ENCODE data around the gene OR51V1. TPM values are rescaled to one million over a fixed set of nuclear protein-coding genes. Genes with fewer than 3 reads are reported as not detected.

The OR51V1 gene
- total and polyA plus RNA-seq, 12 donors, result not detected

- Histone ChIP-seq H3K36me3 (no peaks in the 10 kb centered on the region), H3K4me1 (no peaks in the 10 kb centered on the region), H3K9me3 (no peaks in the 10 kb centered on the region), H3K27ac (no peak overlapping the region), H3K4me3 (no peak overlapping the region), H3K27me3 (peaks cover 0 to 22% (median 0%) of the 10 kb centered on the region in 7 donors)
- TF ChIP-seq, protein P1, sequence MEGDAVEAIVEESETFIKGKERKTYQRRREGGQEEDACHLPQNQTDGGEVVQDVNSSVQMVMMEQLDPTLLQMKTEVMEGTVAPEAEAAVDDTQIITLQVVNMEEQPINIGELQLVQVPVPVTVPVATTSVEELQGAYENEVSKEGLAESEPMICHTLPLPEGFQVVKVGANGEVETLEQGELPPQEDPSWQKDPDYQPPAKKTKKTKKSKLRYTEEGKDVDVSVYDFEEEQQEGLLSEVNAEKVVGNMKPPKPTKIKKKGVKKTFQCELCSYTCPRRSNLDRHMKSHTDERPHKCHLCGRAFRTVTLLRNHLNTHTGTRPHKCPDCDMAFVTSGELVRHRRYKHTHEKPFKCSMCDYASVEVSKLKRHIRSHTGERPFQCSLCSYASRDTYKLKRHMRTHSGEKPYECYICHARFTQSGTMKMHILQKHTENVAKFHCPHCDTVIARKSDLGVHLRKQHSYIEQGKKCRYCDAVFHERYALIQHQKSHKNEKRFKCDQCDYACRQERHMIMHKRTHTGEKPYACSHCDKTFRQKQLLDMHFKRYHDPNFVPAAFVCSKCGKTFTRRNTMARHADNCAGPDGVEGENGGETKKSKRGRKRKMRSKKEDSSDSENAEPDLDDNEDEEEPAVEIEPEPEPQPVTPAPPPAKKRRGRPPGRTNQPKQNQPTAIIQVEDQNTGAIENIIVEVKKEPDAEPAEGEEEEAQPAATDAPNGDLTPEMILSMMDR (IDR thresholded peaks at IDR 0.05), result no peak
- intact Hi-C loops (cut with DNase I), result no loop called here
- WGBS, 2 donors, result 82 to 84% methylated on average over 1 of the region's 1 CpG
- no peak for ATAC-seq
- no peak for DNase-seq
Observed at GRCh38 chr11:5233307-5233706, 32.8 kb upstream of the OR51V1 start.

GRCh38 chr11:5232821-5233220 is 32.3 kb upstream of the OR51V1 start:
- H3K4me3 ChIP-seq, result no peak overlapping the region
- no peaks in the 10 kb centered on the region for H3K9me3 ChIP-seq
- WGBS, 2 donors, result 91 to 93% methylated on average over 2 of the region's 2 CpGs
- no peaks in the 10 kb centered on the region for H3K36me3 ChIP-seq
- TF ChIP-seq, protein P1 (IDR thresholded peaks at IDR 0.05), result no peak
- peaks cover 0 to 19% (median 0%) of the 10 kb centered on the region in 7 donors for H3K27me3 ChIP-seq
- no peak overlapping the region for H3K27ac ChIP-seq
- H3K4me1 ChIP-seq, result no peaks in the 10 kb centered on the region
- intact Hi-C loops (cut with DNase I), result no loop called here
- ATAC-seq (no peak), DNase-seq (no peak)

DNA sequence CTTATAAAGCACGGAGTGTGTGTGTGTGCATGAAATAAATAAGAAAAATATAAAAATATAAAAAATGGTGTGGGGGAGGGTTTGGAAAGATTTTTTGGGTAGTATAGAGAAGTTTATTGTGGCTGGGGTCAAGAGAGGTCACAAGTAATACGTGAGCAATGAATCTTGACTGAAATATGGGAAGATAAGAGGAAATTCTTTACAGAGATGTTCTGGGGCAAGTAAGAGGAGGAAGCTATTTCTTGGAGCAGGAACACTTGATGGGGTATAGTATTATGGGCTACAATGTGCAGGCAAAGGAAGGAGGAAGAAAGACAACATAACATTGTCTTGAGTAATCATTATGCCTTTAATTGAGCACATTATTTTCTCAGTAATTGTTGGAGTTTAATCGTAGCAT is 31.7 kb upstream of the OR51V1 start:
- Histone ChIP-seq H3K36me3 (no peaks in the 10 kb centered on the region), H3K9me3 (no peaks in the 10 kb centered on the region), H3K27me3 (peaks cover 0 to 14% (median 0%) of the 10 kb centered on the region in 7 donors), H3K4me3 (no peak overlapping the region), H3K27ac (no peak overlapping the region), H3K4me1 (no peaks in the 10 kb centered on the region)
- DNase-seq (no peak), ATAC-seq (no peak)
- TF ChIP-seq, protein P1 (IDR thresholded peaks at IDR 0.05), result no peak
- intact Hi-C loops (cut with DNase I), result no loop called here
- WGBS, 2 donors, result 65 to 68% methylated on average over 3 of the region's 3 CpGs

DNA sequence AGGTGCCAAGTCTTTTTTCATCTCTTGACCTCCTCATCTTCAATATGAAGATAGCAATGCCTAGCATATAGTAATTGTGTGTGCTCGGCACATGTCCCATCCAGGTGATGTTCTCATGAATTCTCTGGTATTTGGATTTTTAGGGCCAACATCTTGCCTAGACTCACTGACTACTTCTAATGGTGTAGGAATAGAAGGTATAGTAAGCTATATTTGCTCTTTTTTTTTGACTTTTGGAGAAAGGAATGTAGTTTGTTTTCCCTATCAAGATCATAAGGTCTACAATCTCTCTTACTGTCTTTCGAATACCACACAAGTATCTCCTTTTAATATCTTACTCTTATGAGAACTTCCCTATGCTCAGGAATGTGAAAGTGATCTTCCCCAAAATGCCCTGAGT is 30.6 kb upstream of the OR51V1 start:
- Histone ChIP-seq H3K27me3 (peaks cover 0 to 14% (median 0%) of the 10 kb centered on the region in 7 donors), H3K9me3 (no peaks in the 10 kb centered on the region), H3K4me3 (no peak overlapping the region), H3K4me1 (no peaks in the 10 kb centered on the region), H3K27ac (no peak overlapping the region), H3K36me3 (no peaks in the 10 kb centered on the region)
- intact Hi-C loops (cut with DNase I), result no loop called here
- WGBS, 2 donors, result 80 to 82% methylated on average over 2 of the region's 2 CpGs
- TF ChIP-seq, protein P1 (IDR thresholded peaks at IDR 0.05), result no peak
- ATAC-seq (no peak), DNase-seq (no peak)
